Effector CD8-positive, alpha-beta T cell (primary cell): ENCODE measurements around the gene DCAF17.

Experiments used
- DNase-seq: peaks from one replicate; lab custom pipeline; 2025; lab: John Stamatoyannopoulos, UW
- total RNA-seq, 4 experiments: gene quantifications; one replicate each; lab custom pipeline; 2026; lab: John Stamatoyannopoulos, UW

DCAF17 gene
- total RNA-seq: 39.7 to 44.8 (median 41.4) reads per million in 4 experiments

GRCh38 chr2:171434013-171434989 is at the start of gene DCAF17:
DCAF17 (plus strand) TSS chr2:171434226; CDS start chr2:171434578, 352 bp downstream.
- peak; percentile 87 for DNase-seq

- no peak for DNase-seq
These were observed 47.4 kb upstream of the DCAF17 start for GRCh38 chr2:171386627-171387026.

- DNase-seq: no peak
These were observed 47.0 kb upstream of the DCAF17 start for GRCh38 chr2:171387052-171387451.

- no peak for DNase-seq
These were observed 44.7 kb upstream of the DCAF17 start for GRCh38 chr2:171389325-171389724.

GRCh38 chr2:171389780-171390179 is 44.2 kb upstream of the DCAF17 start:
- DNase-seq: no peak

GRCh38 chr2:171390941-171391516 is 43.0 kb upstream of the DCAF17 start:
- no peak for DNase-seq

GRCh38 chr2:171391532-171391931 is 42.5 kb upstream of the DCAF17 start:
- no peak for DNase-seq

GRCh38 chr2:171393487-171393886 is 40.5 kb upstream of the DCAF17 start:
- no peak for DNase-seq

- no peak for DNase-seq
These were observed 39.8 kb upstream of the DCAF17 start for GRCh38 chr2:171394164-171394740.

- DNase-seq: no peak
These were observed 34.7 kb upstream of the DCAF17 start for GRCh38 chr2:171399292-171399691.

GRCh38 chr2:171400395-171400794 is 33.6 kb upstream of the DCAF17 start:
- no peak for DNase-seq

- no peak for DNase-seq
These were observed 32.1 kb upstream of the DCAF17 start for GRCh38 chr2:171401947-171402346.

- no peak for DNase-seq
These were observed 31.0 kb upstream of the DCAF17 start for GRCh38 chr2:171402906-171403580.

- no peak for DNase-seq
These were observed 29.8 kb upstream of the DCAF17 start for GRCh38 chr2:171404261-171404660.

- no peak for DNase-seq
These were observed 29.3 kb upstream of the DCAF17 start for GRCh38 chr2:171404719-171405118.

- DNase-seq: no peak
These were observed 28.5 kb upstream of the DCAF17 start for GRCh38 chr2:171405546-171405945.

- DNase-seq: no peak
These were observed 28.0 kb upstream of the DCAF17 start for GRCh38 chr2:171406044-171406443.

- no peak for DNase-seq
These were observed 26.9 kb upstream of the DCAF17 start for GRCh38 chr2:171407030-171407675.

GRCh38 chr2:171407676-171408044 is 26.4 kb upstream of the DCAF17 start:
- DNase-seq: no peak

- DNase-seq: no peak
These were observed 24.5 kb upstream of the DCAF17 start for GRCh38 chr2:171409436-171409971.

GRCh38 chr2:171410101-171410500 is 23.9 kb upstream of the DCAF17 start:
- DNase-seq: no peak
